CD8-positive, alpha-beta memory T cell (primary cell): ENCODE measurements around the gene GEMIN8. TPM values are rescaled to one million over a fixed set of nuclear protein-coding genes. Genes with fewer than 3 reads are reported as not detected.
A peak's percentile ranks its signal among the peaks of the same experiment; 100 is the strongest.

Source experiments
- CTCF ChIA-PET: fragments of 350-600 bp; sonication (Branson Sonifier 250); formaldehyde crosslinking; loops from one replicate; lab custom pipeline; 2021; ENCODE audit warnings: antibody characterized with exemption; lab: Charles Lee
- POLR2A ChIA-PET: fragments of 350-600 bp; sonication (Branson Sonifier 250); formaldehyde crosslinking; loops from one replicate; lab custom pipeline; 2021; ENCODE audit warnings: antibody characterized with exemption; lab: Charles Lee
- DNase-seq, 5 donors: peaks; one replicate each; pipeline versions ENCODE4 v3.0.0 to v3.0.0-alpha.2; 2020 to 2022; ENCODE audit warnings: mixed read lengths in 1 of 5
- H3K27ac ChIP-seq: one replicate; pipeline ENCODE4 v1.7.0; 2013; ENCODE audit warnings: low read depth, mild to moderate bottlenecking, low read length, moderate library complexity
- H3K27me3 ChIP-seq: 2 replicates; pipeline ENCODE4 v1.7.0; 2013; ENCODE audit warnings: low read length, mild to moderate bottlenecking; ENCODE audit not compliant: insufficient read depth, poor library complexity, severe bottlenecking
- H3K36me3 ChIP-seq: 2 replicates; pipeline ENCODE4 v1.7.0; 2013; ENCODE audit warnings: mild to moderate bottlenecking, low read length, moderate library complexity; ENCODE audit not compliant: insufficient read depth
- H3K4me1 ChIP-seq: 2 replicates; pipeline ENCODE4 v1.7.0; 2013; ENCODE audit warnings: mild to moderate bottlenecking, low read length, moderate library complexity; ENCODE audit not compliant: insufficient read depth
- H3K4me3 ChIP-seq: 2 replicates; pipeline ENCODE4 v1.7.0; 2013; ENCODE audit warnings: mild to moderate bottlenecking, low read length
- H3K9me3 ChIP-seq: 2 replicates; pipeline ENCODE4 v1.7.0; 2013; ENCODE audit warnings: mild to moderate bottlenecking, low read length
- H3K27ac Mint-ChIP-seq, 8 donors: one replicate each; pipeline ENCODE4 v1.8.0; 2020 to 2021; ENCODE audit warnings: mixed read lengths in 8 of 8, mild to moderate bottlenecking in 6 of 8, inconsistent platforms in 3 of 8, moderate library complexity in 3 of 8
- H3K27me3 Mint-ChIP-seq, 2 donors: one replicate each; pipeline ENCODE4 v1.8.0; 2020 to 2021; ENCODE audit warnings: mixed read lengths in 2 of 2, mild to moderate bottlenecking in 1 of 2, moderate library complexity in 1 of 2
- H3K36me3 Mint-ChIP-seq, 3 donors: one replicate each; pipeline ENCODE4 v1.8.0; 2020 to 2021; ENCODE audit warnings: mixed read lengths in 3 of 3, inconsistent platforms in 1 of 3, mild to moderate bottlenecking in 1 of 3
- H3K4me1 Mint-ChIP-seq, 3 donors: one replicate each; pipeline ENCODE4 v1.8.0; 2020 to 2021; ENCODE audit warnings: mixed read lengths in 3 of 3, inconsistent platforms in 1 of 3, mild to moderate bottlenecking in 1 of 3
- H3K4me3 Mint-ChIP-seq, 7 donors: one replicate each; pipeline ENCODE4 v1.8.0; 2020 to 2021; ENCODE audit warnings: mixed read lengths in 7 of 7, mild to moderate bottlenecking in 6 of 7, moderate library complexity in 4 of 7, inconsistent platforms in 2 of 7
- H3K9me3 Mint-ChIP-seq, 5 donors: one replicate each; pipeline ENCODE4 v1.8.0; 2020 to 2022; ENCODE audit warnings: mixed read lengths in 5 of 5, mild to moderate bottlenecking in 3 of 5, moderate library complexity in 2 of 5, inconsistent platforms in 1 of 5
- polyA plus RNA-seq: library from polyadenylated mRNA; unstranded; fragments of 300-500 nt; fragmentation: Illumina TruSeq; gene quantifications from one replicate; pipeline ENCODE4 v1.2.3, GENCODE V29; 2021
- total RNA-seq, 2 experiments: library from RNA; stranded (reverse); gene quantifications; one replicate each; pipeline ENCODE4 v1.2.3, GENCODE V29; 2021

Gene GEMIN8
- total and polyA plus RNA-seq, 3 experiments from 2014 or later = 10.4 to 27.9 (median 13.3) TPM

DNA sequence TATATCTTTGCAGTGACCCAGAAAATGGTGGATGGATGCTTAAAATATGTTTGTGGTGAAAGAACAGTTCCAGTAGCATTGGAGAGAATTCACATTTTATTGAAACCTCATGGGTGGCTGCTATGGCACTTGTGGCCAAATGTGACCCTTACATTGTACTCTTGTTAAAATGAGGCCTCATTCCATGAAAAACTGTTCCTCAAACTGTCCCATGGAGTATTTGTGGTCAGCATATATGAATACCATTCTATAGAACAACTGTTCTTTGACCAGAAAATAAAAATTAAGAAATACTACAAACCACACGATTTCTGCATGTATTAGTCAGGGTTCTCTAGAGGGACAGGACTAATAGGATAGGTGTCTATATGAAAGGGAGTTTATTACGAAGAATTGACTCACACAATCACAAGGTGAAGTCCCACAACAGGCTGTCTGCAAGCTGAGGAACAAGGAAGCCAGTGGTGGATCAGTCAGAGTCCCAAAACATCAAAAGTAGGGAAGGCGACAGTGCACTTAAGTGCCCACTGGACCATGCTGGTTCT, 35.1 kb downstream of the GEMIN8 start:
- Mint-ChIP-seq H3K27ac (peak overlapping the region in 1 of 8 donors; percentile 9), H3K27me3 (peaks cover 0 to 1% of the 10 kb centered on the region in 2 donors), H3K4me3 (no peak overlapping the region), H3K36me3 (peaks cover 0 to 5% (median under 1%) of the 10 kb centered on the region in 3 donors), H3K4me1 (no peaks in the 10 kb centered on the region), H3K9me3 (no peaks in the 10 kb centered on the region)
- no peaks in the 10 kb centered on the region for H3K27me3 ChIP-seq
- no peaks in the 10 kb centered on the region for H3K4me1 ChIP-seq
- no peaks in the 10 kb centered on the region for H3K9me3 ChIP-seq
- ChIA-PET POLR2A (no interaction called here), CTCF (no interaction called here)
- H3K36me3 ChIP-seq = no peaks in the 10 kb centered on the region
- H3K4me3 ChIP-seq = no peak overlapping the region
- no peak overlapping the region for H3K27ac ChIP-seq
- no peak for DNase-seq

- Histone ChIP-seq H3K4me3 (no peak overlapping the region), H3K27ac (no peak overlapping the region), H3K9me3 (no peaks in the 10 kb centered on the region), H3K36me3 (no peaks in the 10 kb centered on the region), H3K27me3 (no peaks in the 10 kb centered on the region), H3K4me1 (no peaks in the 10 kb centered on the region)
- Mint-ChIP-seq H3K36me3 (peaks cover 0 to 5% (median 0%) of the 10 kb centered on the region in 3 donors), H3K27ac (no peak overlapping the region), H3K9me3 (no peaks in the 10 kb centered on the region), H3K4me3 (no peak overlapping the region), H3K27me3 (peaks cover 0 to 1% of the 10 kb centered on the region in 2 donors), H3K4me1 (no peaks in the 10 kb centered on the region)
- ChIA-PET CTCF (no interaction called here), POLR2A (no interaction called here)
- DNase-seq = no peak
Observed at GRCh38 chrX:13994104-13994503, 35.6 kb downstream of the GEMIN8 start.

DNA sequence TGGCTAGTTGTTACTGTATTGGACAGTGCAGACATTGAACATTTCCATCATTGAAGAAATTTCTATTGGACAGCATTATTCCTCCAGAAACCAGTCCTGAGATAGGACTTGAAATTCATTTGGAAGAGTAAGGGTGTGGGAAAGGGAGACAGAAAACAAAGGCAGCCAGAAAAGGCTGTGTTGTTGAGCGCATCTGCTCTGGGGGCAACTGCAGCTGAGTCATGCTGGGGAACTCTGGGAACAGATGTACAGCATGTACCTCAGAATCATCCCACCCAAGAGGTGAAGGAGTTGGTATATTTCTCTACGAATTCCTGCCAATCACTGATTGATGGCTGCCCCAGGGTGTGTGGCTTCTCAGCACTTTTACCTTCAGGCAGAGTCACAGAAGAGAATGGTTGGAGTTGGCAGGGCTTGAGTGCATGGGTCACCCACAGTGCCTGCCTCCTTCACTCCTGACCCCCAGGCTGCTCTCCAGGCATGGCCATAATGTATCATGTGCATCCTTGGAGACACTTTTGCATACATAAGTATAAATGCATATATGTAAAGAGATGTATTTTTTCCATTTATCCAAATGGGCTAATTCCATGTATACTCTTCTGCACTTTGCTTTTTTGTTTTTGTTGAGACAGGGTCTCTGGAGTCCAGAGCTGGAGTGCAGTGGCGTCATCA, 39.4 kb downstream of the GEMIN8 start:
- H3K27ac Mint-ChIP-seq = no peak overlapping the region
- no peak for DNase-seq
- Histone ChIP-seq H3K4me1 (no peaks in the 10 kb centered on the region), H3K27me3 (no peaks in the 10 kb centered on the region), H3K9me3 (no peaks in the 10 kb centered on the region), H3K4me3 (no peak overlapping the region), H3K27ac (no peak overlapping the region), H3K36me3 (no peaks in the 10 kb centered on the region)
- H3K36me3 Mint-ChIP-seq = peaks cover 0 to 8% (median 5%) of the 10 kb centered on the region in 3 donors
- CTCF ChIA-PET = no interaction called here
- H3K4me3 Mint-ChIP-seq = no peak overlapping the region
- POLR2A ChIA-PET = no interaction called here
- peaks cover 3 to 6% of the 10 kb centered on the region in 2 donors for H3K27me3 Mint-ChIP-seq
- H3K9me3 Mint-ChIP-seq = no peaks in the 10 kb centered on the region
- H3K4me1 Mint-ChIP-seq = peaks cover 0 to 3% (median 0%) of the 10 kb centered on the region in 3 donors

DNA sequence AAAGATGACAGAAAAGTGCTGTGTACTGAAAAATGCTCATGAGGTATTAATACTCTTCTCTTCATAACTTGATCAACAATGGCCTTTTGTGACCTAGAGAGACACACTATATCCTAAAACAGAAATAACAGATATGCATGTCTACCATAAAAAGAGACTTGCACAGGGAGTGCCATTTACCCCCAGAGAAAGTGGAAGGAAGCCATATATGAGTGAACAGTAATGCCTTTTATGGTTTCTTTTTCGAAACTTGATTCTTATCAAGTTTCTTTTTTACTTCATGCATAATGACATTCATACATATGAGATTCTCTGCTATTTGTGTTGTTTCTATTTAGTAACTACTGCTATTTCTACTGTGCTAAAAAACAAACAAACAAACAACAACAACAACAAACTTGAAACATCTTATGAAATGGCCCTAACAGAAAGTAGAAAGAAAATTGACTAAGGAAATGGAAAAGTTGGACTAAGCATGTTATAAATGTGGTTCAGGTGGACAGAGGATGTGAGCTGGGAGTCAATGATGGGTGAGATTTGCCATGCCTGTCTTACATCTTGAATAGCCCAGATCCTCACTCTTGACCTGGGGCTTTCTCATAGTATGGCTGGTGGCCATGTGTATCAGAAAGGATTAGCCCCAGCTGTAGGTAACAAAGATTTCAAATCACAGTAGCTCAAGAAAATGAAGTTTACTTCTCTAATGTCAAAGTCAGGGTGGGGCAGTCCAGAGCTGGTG, 43.8 kb downstream of the GEMIN8 start:
- Histone ChIP-seq H3K4me1 (no peaks in the 10 kb centered on the region), H3K4me3 (no peak overlapping the region), H3K27me3 (no peaks in the 10 kb centered on the region), H3K27ac (no peak overlapping the region), H3K9me3 (no peaks in the 10 kb centered on the region), H3K36me3 (no peaks in the 10 kb centered on the region)
- H3K27ac Mint-ChIP-seq = peak overlapping the region in 1 of 8 donors; percentile 0
- ChIA-PET CTCF (no interaction called here), POLR2A (no interaction called here)
- no peak overlapping the region for H3K4me3 Mint-ChIP-seq
- peaks cover 0 to 8% (median 2%) of the 10 kb centered on the region in 3 donors for H3K36me3 Mint-ChIP-seq
- no peak for DNase-seq
- H3K27me3 Mint-ChIP-seq = peaks cover 6 to 8% of the 10 kb centered on the region in 2 donors
- H3K9me3 Mint-ChIP-seq = no peaks in the 10 kb centered on the region
- peaks cover 0 to 3% (median 0%) of the 10 kb centered on the region in 3 donors for H3K4me1 Mint-ChIP-seq

GRCh38 chrX:13983734-13984133, 46.0 kb downstream of the GEMIN8 start:
- Histone ChIP-seq H3K4me1 (no peaks in the 10 kb centered on the region), H3K4me3 (no peak overlapping the region), H3K36me3 (no peaks in the 10 kb centered on the region), H3K27ac (no peak overlapping the region), H3K27me3 (no peaks in the 10 kb centered on the region), H3K9me3 (no peaks in the 10 kb centered on the region)
- H3K4me1 Mint-ChIP-seq = peaks cover 0 to 3% (median 0%) of the 10 kb centered on the region in 3 donors
- peaks cover 6 to 12% of the 10 kb centered on the region in 2 donors for H3K27me3 Mint-ChIP-seq
- no peak overlapping the region for H3K27ac Mint-ChIP-seq
- H3K4me3 Mint-ChIP-seq = no peak overlapping the region
- POLR2A ChIA-PET = no interaction called here
- DNase-seq = no peak
- peaks cover 0 to 8% (median 2%) of the 10 kb centered on the region in 3 donors for H3K36me3 Mint-ChIP-seq
- H3K9me3 Mint-ChIP-seq = no peaks in the 10 kb centered on the region
- CTCF ChIA-PET = no interaction called here

- H3K9me3 ChIP-seq = no peaks in the 10 kb centered on the region
- no peak overlapping the region for H3K4me3 ChIP-seq
- Mint-ChIP-seq H3K27ac (no peak overlapping the region), H3K9me3 (peaks cover 0 to 7% (median 0%) of the 10 kb centered on the region in 5 donors), H3K4me3 (no peak overlapping the region), H3K4me1 (no peaks in the 10 kb centered on the region), H3K36me3 (peaks cover 0 to 3% (median 2%) of the 10 kb centered on the region in 3 donors), H3K27me3 (peaks cover 0 to 5% of the 10 kb centered on the region in 2 donors)
- no peak for DNase-seq
- no peaks in the 10 kb centered on the region for H3K27me3 ChIP-seq
- no peaks in the 10 kb centered on the region for H3K4me1 ChIP-seq
- H3K36me3 ChIP-seq = no peaks in the 10 kb centered on the region
- ChIA-PET POLR2A (no interaction called here), CTCF (no interaction called here)
- no peak overlapping the region for H3K27ac ChIP-seq
Observed at GRCh38 chrX:13968198-13968597, 61.5 kb downstream of the GEMIN8 start.

DNA sequence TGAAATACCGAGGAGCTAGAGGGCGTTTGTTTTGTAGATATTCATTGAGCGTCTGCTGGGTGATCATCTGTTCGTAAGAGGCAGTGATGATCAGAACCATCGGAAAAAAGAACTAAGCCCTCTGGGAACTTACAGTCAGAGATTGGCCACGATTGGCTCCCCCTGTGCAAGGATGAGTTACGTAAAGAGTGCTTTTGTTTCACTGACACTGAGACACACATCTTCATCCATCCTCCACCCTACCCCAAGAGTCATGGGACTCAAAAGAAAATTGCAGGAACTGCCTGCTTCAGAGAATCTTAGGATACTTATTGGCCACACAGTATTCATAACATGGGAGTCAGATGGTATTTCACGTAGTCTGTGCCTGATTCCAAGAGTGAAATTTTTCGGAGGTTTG, 62.1 kb downstream of the GEMIN8 start:
- Histone ChIP-seq H3K4me1 (no peaks in the 10 kb centered on the region), H3K36me3 (no peaks in the 10 kb centered on the region), H3K4me3 (no peak overlapping the region), H3K9me3 (no peaks in the 10 kb centered on the region), H3K27me3 (no peaks in the 10 kb centered on the region), H3K27ac (no peak overlapping the region)
- H3K4me1 Mint-ChIP-seq = no peaks in the 10 kb centered on the region
- CTCF ChIA-PET = no interaction called here
- DNase-seq = no peak
- POLR2A ChIA-PET = no interaction called here
- no peak overlapping the region for H3K27ac Mint-ChIP-seq
- peaks cover 0 to 7% (median 0%) of the 10 kb centered on the region in 5 donors for H3K9me3 Mint-ChIP-seq
- H3K36me3 Mint-ChIP-seq = peaks cover 0 to 2% (median 2%) of the 10 kb centered on the region in 3 donors
- H3K4me3 Mint-ChIP-seq = no peak overlapping the region
- H3K27me3 Mint-ChIP-seq = peaks cover 0 to 5% of the 10 kb centered on the region in 2 donors

GRCh38 chrX:13966793-13967125, 62.9 kb downstream of the GEMIN8 start:
- Mint-ChIP-seq H3K27ac (no peak overlapping the region), H3K4me3 (no peak overlapping the region), H3K27me3 (peaks cover 0 to 5% of the 10 kb centered on the region in 2 donors), H3K4me1 (no peaks in the 10 kb centered on the region), H3K9me3 (peaks cover 0 to 3% (median 0%) of the 10 kb centered on the region in 5 donors), H3K36me3 (peaks cover 0 to 2% (median 0%) of the 10 kb centered on the region in 3 donors)
- Histone ChIP-seq H3K4me1 (no peaks in the 10 kb centered on the region), H3K9me3 (no peaks in the 10 kb centered on the region), H3K27ac (no peak overlapping the region), H3K27me3 (no peaks in the 10 kb centered on the region), H3K36me3 (no peaks in the 10 kb centered on the region), H3K4me3 (no peak overlapping the region)
- ChIA-PET POLR2A (no interaction called here), CTCF (no interaction called here)
- no peak for DNase-seq
